WTC11 (cell line): ENCODE data around the gene NPFFR1.
"Not testable (repeated sequence)": the region's sequence is repeated elsewhere in the genome, so short reads cannot be mapped to it uniquely, and the experiment has no call there.

Experiments
- ATF1 ChIP-seq: sonication (generic); formaldehyde crosslinking; IDR thresholded peaks from 2 replicates; pipeline ENCODE4 v1.8.1; 2023; ENCODE audit warnings: mild to moderate bottlenecking, moderate library complexity, missing genetic modification reagents
- CREM ChIP-seq: sonication (generic); formaldehyde crosslinking; IDR thresholded peaks from 2 replicates; pipeline ENCODE4 v1.8.1; 2022; ENCODE audit warnings: mild to moderate bottlenecking, missing genetic modification reagents, moderate library complexity
- NFYB ChIP-seq: sonication (generic); formaldehyde crosslinking; conservative IDR thresholded peaks from 2 replicates; pipeline ENCODE4 v1.8.0; 2022; ENCODE audit warnings: low read depth, missing genetic modification reagents
- NR1H2 ChIP-seq: sonication (generic); formaldehyde crosslinking; IDR thresholded peaks from 2 replicates; pipeline ENCODE4 v1.9.0; 2021; ENCODE audit warnings: mild to moderate bottlenecking, moderate library complexity, missing genetic modification reagents
- SMAD3 ChIP-seq: sonication (generic); formaldehyde crosslinking; IDR thresholded peaks from 2 replicates; pipeline ENCODE4 v1.8.0; 2022; ENCODE audit warnings: missing genetic modification reagents, mild to moderate bottlenecking, borderline replicate concordance
- TF ChIP-seq, protein P1 (sequence below): fragments of 200-600 bp; IDR thresholded peaks from 2 replicates; pipeline ENCODE4 v1.8.0; 2022; ENCODE audit warnings: antibody characterized with exemption
- TF ChIP-seq, protein P2 (sequence below): sonication (generic); formaldehyde crosslinking; IDR thresholded peaks from 2 replicates; pipeline ENCODE4 v1.8.1; 2023; ENCODE audit warnings: mild to moderate bottlenecking, missing genetic modification reagents, borderline replicate concordance
- TF ChIP-seq, protein P3 (sequence below): sonication (generic); formaldehyde crosslinking; IDR thresholded peaks from 2 replicates; pipeline ENCODE4 v1.8.1; 2023; ENCODE audit warnings: mild to moderate bottlenecking, missing genetic modification reagents
- TF ChIP-seq, protein P4 (sequence below): sonication (generic); formaldehyde crosslinking; IDR thresholded peaks from 2 replicates; pipeline ENCODE4 v1.8.1; 2023; ENCODE audit warnings: mild to moderate bottlenecking, missing genetic modification reagents
- TF ChIP-seq, protein P5 (sequence below): sonication (generic); formaldehyde crosslinking; IDR thresholded peaks from 2 replicates; pipeline ENCODE4 v1.8.1; 2022; ENCODE audit warnings: missing genetic modification reagents, borderline replicate concordance

DNA sequence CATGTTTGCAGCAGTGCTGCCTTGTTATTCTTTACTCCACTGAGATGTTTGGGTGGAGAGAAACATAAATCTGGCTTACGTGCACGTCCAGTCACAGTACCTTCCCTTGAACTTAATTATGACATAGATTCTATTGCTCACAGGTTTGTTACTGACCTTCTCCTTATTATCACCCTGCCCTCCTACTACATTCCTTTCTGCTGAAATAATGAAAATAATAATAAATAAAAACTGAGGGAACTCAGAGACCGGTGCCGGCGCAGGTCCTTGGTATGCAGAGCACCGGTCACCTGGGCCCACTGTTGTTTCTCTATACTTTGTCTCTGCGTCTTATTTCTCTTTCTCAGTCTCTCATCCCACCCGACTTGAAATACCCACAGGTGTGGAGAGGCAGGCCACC lies 26.0 kb downstream of the NPFFR1 start:
- TF ChIP-seq NR1H2; NFYB; SMAD3; CREM; ATF1 (CRISPR knock-in tag): not testable (repeated sequence)
- TF ChIP-seq, protein P1, sequence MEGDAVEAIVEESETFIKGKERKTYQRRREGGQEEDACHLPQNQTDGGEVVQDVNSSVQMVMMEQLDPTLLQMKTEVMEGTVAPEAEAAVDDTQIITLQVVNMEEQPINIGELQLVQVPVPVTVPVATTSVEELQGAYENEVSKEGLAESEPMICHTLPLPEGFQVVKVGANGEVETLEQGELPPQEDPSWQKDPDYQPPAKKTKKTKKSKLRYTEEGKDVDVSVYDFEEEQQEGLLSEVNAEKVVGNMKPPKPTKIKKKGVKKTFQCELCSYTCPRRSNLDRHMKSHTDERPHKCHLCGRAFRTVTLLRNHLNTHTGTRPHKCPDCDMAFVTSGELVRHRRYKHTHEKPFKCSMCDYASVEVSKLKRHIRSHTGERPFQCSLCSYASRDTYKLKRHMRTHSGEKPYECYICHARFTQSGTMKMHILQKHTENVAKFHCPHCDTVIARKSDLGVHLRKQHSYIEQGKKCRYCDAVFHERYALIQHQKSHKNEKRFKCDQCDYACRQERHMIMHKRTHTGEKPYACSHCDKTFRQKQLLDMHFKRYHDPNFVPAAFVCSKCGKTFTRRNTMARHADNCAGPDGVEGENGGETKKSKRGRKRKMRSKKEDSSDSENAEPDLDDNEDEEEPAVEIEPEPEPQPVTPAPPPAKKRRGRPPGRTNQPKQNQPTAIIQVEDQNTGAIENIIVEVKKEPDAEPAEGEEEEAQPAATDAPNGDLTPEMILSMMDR = not testable (repeated sequence)
- TF ChIP-seq, protein P2, sequence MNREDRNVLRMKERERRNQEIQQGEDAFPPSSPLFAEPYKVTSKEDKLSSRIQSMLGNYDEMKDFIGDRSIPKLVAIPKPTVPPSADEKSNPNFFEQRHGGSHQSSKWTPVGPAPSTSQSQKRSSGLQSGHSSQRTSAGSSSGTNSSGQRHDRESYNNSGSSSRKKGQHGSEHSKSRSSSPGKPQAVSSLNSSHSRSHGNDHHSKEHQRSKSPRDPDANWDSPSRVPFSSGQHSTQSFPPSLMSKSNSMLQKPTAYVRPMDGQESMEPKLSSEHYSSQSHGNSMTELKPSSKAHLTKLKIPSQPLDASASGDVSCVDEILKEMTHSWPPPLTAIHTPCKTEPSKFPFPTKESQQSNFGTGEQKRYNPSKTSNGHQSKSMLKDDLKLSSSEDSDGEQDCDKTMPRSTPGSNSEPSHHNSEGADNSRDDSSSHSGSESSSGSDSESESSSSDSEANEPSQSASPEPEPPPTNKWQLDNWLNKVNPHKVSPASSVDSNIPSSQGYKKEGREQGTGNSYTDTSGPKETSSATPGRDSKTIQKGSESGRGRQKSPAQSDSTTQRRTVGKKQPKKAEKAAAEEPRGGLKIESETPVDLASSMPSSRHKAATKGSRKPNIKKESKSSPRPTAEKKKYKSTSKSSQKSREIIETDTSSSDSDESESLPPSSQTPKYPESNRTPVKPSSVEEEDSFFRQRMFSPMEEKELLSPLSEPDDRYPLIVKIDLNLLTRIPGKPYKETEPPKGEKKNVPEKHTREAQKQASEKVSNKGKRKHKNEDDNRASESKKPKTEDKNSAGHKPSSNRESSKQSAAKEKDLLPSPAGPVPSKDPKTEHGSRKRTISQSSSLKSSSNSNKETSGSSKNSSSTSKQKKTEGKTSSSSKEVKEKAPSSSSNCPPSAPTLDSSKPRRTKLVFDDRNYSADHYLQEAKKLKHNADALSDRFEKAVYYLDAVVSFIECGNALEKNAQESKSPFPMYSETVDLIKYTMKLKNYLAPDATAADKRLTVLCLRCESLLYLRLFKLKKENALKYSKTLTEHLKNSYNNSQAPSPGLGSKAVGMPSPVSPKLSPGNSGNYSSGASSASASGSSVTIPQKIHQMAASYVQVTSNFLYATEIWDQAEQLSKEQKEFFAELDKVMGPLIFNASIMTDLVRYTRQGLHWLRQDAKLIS = not testable (repeated sequence)
- TF ChIP-seq, protein P3, sequence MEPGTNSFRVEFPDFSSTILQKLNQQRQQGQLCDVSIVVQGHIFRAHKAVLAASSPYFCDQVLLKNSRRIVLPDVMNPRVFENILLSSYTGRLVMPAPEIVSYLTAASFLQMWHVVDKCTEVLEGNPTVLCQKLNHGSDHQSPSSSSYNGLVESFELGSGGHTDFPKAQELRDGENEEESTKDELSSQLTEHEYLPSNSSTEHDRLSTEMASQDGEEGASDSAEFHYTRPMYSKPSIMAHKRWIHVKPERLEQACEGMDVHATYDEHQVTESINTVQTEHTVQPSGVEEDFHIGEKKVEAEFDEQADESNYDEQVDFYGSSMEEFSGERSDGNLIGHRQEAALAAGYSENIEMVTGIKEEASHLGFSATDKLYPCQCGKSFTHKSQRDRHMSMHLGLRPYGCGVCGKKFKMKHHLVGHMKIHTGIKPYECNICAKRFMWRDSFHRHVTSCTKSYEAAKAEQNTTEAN (CRISPR knock-in tag) = not testable (repeated sequence)
- TF ChIP-seq, protein P4, sequence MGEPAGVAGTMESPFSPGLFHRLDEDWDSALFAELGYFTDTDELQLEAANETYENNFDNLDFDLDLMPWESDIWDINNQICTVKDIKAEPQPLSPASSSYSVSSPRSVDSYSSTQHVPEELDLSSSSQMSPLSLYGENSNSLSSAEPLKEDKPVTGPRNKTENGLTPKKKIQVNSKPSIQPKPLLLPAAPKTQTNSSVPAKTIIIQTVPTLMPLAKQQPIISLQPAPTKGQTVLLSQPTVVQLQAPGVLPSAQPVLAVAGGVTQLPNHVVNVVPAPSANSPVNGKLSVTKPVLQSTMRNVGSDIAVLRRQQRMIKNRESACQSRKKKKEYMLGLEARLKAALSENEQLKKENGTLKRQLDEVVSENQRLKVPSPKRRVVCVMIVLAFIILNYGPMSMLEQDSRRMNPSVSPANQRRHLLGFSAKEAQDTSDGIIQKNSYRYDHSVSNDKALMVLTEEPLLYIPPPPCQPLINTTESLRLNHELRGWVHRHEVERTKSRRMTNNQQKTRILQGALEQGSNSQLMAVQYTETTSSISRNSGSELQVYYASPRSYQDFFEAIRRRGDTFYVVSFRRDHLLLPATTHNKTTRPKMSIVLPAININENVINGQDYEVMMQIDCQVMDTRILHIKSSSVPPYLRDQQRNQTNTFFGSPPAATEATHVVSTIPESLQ (CRISPR knock-in tag) = not testable (repeated sequence)
- TF ChIP-seq, protein P5, sequence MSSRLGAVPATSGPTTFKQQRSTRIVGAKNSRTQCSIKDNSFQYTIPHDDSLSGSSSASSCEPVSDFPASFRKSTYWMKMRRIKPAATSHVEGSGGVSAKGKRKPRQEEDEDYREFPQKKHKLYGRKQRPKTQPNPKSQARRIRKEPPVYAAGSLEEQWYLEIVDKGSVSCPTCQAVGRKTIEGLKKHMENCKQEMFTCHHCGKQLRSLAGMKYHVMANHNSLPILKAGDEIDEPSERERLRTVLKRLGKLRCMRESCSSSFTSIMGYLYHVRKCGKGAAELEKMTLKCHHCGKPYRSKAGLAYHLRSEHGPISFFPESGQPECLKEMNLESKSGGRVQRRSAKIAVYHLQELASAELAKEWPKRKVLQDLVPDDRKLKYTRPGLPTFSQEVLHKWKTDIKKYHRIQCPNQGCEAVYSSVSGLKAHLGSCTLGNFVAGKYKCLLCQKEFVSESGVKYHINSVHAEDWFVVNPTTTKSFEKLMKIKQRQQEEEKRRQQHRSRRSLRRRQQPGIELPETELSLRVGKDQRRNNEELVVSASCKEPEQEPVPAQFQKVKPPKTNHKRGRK (CRISPR knock-in tag) = not testable (repeated sequence)
